Lower lobe of right lung (tissue), 2 donors: ENCODE measurements around the gene COPS4. TPM values are rescaled to one million over a fixed set of nuclear protein-coding genes. Genes with fewer than 3 reads are reported as not detected.
"Not testable (repeated sequence)": the region's sequence is repeated elsewhere in the genome, so short reads cannot be mapped to it uniquely, and the experiment has no call there.

Source experiments
- ATAC-seq, 2 donors: fragments of 200-7000 bp; cut with Tn5 transposase; one replicate each; pipeline ENCODE4 v1.9.1; 2020 to 2022; ENCODE audit warnings: mild to moderate bottlenecking in 2 of 2, moderate library complexity in 2 of 2
- DNase-seq: peaks from one replicate; pipeline ENCODE4 v3.0.0-alpha.2; 2020
- H3K27ac ChIP-seq: fragments of 200-600 bp; one replicate; pipeline ENCODE4 v1.8.0; 2022
- H3K27me3 ChIP-seq: fragments of 200-600 bp; one replicate; pipeline ENCODE4 v1.8.0; 2022; ENCODE audit warnings: low read depth
- H3K36me3 ChIP-seq: fragments of 200-600 bp; one replicate; pipeline ENCODE4 v1.8.0; 2022; ENCODE audit warnings: mild to moderate bottlenecking
- H3K4me1 ChIP-seq: fragments of 200-600 bp; one replicate; pipeline ENCODE4 v1.8.0; 2022
- H3K4me3 ChIP-seq: fragments of 200-600 bp; one replicate; pipeline ENCODE4 v1.8.0; 2022; ENCODE audit warnings: mild to moderate bottlenecking
- H3K9me3 ChIP-seq: fragments of 200-600 bp; one replicate; pipeline ENCODE4 v1.8.0; 2022
- intact Hi-C: fragments of 100-400 bp; cut with DNase I; formaldehyde crosslinking; loops from one replicate; pipeline ENCODE4 v1.11.0; 2022
- total RNA-seq: library from RNA; stranded (reverse); fragmentation: NEBNext Ultra II Directional; extraction: Animal tissue kit (Norgen Biotek cat#: 25700); gene quantifications from one replicate; pipeline ENCODE4 v1.2.1, GENCODE V29; 2021
- TF ChIP-seq, protein P1 (sequence below): fragments of 200-600 bp; IDR thresholded peaks from one replicate; pipeline ENCODE4 v1.8.0; 2022; ENCODE audit warnings: antibody characterized with exemption, mild to moderate bottlenecking
- donor health status: DM: no; HTN: yes; CAD: no; lungs with severe emphysema.

The COPS4 gene
- total RNA-seq, 1 donor from 2014 or later, result 27.7 TPM

DNA sequence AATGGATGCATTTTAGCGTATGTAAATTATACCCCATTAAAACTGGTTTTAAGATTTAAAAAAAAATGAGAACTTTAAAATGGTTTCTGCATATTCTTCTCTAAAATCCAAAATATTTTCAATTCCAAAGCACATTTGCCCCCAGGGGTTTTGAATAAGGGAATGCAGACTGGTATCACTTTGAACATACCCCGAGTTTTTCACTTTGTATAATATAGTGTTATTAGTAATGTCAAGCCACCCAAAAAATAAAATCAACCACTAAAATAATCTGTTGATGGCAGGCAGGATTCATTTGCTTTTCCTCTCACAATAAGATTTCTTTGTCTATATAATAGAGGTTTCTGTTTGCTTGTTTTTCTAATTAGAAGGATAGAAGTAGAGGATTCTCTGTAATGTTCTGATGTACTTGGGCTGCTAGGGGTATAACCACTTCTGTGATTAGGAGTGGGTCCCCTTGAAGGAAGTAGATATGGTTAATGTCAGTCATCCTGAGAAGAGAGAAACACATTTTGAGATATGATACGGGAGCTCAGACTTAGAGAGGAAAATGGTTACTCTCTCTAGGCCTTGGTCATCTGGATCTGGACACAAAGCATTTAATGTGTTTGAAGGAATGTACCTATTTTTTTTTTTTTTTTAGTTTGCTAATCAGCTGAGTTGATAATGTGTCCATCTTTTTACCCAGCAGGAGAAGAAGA is 15.0 kb upstream of the COPS4 start:
- H3K4me1 ChIP-seq, result no peaks in the 10 kb centered on the region
- peaks cover under 1% of the 10 kb centered on the region for H3K9me3 ChIP-seq
- no peak for ATAC-seq
- intact Hi-C loops, result no loop called here
- H3K27me3 ChIP-seq, result no peaks in the 10 kb centered on the region
- no peak for DNase-seq
- no peak overlapping the region for H3K4me3 ChIP-seq
- H3K36me3 ChIP-seq, result no peaks in the 10 kb centered on the region
- H3K27ac ChIP-seq, result no peak overlapping the region
- TF ChIP-seq, protein P1, sequence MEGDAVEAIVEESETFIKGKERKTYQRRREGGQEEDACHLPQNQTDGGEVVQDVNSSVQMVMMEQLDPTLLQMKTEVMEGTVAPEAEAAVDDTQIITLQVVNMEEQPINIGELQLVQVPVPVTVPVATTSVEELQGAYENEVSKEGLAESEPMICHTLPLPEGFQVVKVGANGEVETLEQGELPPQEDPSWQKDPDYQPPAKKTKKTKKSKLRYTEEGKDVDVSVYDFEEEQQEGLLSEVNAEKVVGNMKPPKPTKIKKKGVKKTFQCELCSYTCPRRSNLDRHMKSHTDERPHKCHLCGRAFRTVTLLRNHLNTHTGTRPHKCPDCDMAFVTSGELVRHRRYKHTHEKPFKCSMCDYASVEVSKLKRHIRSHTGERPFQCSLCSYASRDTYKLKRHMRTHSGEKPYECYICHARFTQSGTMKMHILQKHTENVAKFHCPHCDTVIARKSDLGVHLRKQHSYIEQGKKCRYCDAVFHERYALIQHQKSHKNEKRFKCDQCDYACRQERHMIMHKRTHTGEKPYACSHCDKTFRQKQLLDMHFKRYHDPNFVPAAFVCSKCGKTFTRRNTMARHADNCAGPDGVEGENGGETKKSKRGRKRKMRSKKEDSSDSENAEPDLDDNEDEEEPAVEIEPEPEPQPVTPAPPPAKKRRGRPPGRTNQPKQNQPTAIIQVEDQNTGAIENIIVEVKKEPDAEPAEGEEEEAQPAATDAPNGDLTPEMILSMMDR, result no peak

DNA sequence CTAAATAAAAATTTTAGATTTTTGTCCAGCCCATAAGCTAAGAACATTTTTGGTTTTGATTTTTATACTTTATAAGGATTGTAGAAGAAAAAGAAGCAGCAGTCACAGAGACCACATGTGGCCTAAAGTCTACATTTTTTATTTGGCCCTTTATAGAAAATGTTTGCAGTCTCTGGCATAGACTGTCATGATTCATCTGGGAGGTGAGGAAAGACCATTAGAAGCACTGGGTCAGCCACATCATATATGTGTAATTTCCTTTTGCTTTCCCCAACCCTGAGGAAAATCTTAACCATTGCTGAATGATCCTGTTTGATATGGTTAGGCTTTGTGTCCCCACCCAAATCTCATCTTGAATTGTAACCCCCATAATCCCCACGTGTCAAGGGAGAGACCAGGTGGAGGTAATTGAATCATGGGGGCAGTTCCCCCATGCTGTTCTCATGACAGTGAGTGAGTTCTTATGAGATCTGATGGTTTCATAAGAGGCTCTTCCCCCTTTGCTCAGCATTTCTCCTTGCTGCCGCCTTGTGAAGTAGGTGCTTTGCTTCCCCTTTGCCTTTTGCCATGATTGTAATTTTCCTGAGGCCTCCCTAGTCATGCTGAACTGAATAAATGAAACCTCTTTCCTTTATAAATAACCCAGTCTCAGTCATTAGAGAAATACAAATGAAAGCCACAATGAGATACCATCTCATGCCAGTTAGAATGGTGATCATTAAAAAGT is 12.1 kb upstream of the COPS4 start:
- H3K27me3 ChIP-seq, result no peaks in the 10 kb centered on the region
- peaks cover 3% of the 10 kb centered on the region for H3K9me3 ChIP-seq
- no peaks in the 10 kb centered on the region for H3K4me1 ChIP-seq
- intact Hi-C loops, result no loop called here
- H3K27ac ChIP-seq, result no peak overlapping the region
- no peak overlapping the region for H3K4me3 ChIP-seq
- no peaks in the 10 kb centered on the region for H3K36me3 ChIP-seq
- ATAC-seq, result peak; percentile 21 to 39
- TF ChIP-seq, protein P1, result no peak
- no peak for DNase-seq

GRCh38 chr4:83023599-83023998 is 11.4 kb upstream of the COPS4 start:
- H3K4me1 ChIP-seq, DNase-seq, intact Hi-C loops, ATAC-seq, H3K27ac ChIP-seq, H3K4me3 ChIP-seq, H3K36me3 ChIP-seq, H3K27me3 ChIP-seq, H3K9me3 ChIP-seq: not testable (repeated sequence)

GRCh38 chr4:83024233-83024632 is 10.8 kb upstream of the COPS4 start:
- ATAC-seq (no peak), DNase-seq (no peak)
- TF ChIP-seq, protein P1, result no peak
- Histone ChIP-seq H3K36me3 (no peaks in the 10 kb centered on the region), H3K27ac (no peak overlapping the region), H3K4me3 (no peak overlapping the region), H3K4me1 (no peaks in the 10 kb centered on the region), H3K9me3 (peaks cover 3% of the 10 kb centered on the region), H3K27me3 (no peaks in the 10 kb centered on the region)
- intact Hi-C loops, result no loop called here

DNA sequence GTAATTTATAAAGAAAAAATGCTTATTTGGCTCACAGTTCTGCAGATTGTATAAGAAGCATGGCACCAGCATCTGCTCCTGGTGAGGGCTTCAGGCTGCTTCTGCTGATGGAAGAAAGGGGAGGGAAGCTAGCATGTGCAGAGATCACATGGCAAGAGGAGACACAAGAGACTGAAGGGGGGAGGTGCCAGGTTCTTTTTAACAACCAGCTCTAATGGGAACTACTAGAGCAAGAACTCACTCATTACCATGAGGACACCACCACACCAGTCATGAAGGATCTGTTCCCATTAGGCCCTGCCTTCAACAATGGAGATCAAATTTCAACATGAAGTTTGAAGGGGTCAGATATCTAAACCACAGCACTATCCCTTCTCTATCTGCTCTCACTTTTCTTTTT is 9.4 kb upstream of the COPS4 start:
- H3K27ac ChIP-seq, result no peak overlapping the region
- TF ChIP-seq, protein P1, result no peak
- no peak for DNase-seq

GRCh38 chr4:83028976-83029375 is 6.0 kb upstream of the COPS4 start:
- H3K4me3 ChIP-seq, result no peak overlapping the region
- H3K36me3 ChIP-seq, result no peaks in the 10 kb centered on the region
- no peak overlapping the region for H3K27ac ChIP-seq
- intact Hi-C loops, result no loop called here
- DNase-seq (no peak), ATAC-seq (no peak)
- TF ChIP-seq, protein P1, result no peak
- peaks cover 3% of the 10 kb centered on the region for H3K9me3 ChIP-seq
- H3K4me1 ChIP-seq, result no peaks in the 10 kb centered on the region
- no peaks in the 10 kb centered on the region for H3K27me3 ChIP-seq

More for the DNA sequence above, 9.4 kb upstream of the COPS4 start:
- no peaks in the 10 kb centered on the region for H3K4me1 ChIP-seq
- no peak overlapping the region for H3K4me3 ChIP-seq
- H3K9me3 ChIP-seq, result peaks cover 3% of the 10 kb centered on the region
- no peaks in the 10 kb centered on the region for H3K27me3 ChIP-seq
- no peaks in the 10 kb centered on the region for H3K36me3 ChIP-seq
- intact Hi-C loops, result no loop called here
- ATAC-seq, result no peak
